ENCODE data around the gene PCDH17. TPM values are rescaled to one million over a fixed set of nuclear protein-coding genes. Genes with fewer than 3 reads are reported as not detected.

PCDH17 gene
- total RNA-seq, 4 donors from 2014 or later: 2.3 to 26.0 (median 3.7) TPM

DNA sequence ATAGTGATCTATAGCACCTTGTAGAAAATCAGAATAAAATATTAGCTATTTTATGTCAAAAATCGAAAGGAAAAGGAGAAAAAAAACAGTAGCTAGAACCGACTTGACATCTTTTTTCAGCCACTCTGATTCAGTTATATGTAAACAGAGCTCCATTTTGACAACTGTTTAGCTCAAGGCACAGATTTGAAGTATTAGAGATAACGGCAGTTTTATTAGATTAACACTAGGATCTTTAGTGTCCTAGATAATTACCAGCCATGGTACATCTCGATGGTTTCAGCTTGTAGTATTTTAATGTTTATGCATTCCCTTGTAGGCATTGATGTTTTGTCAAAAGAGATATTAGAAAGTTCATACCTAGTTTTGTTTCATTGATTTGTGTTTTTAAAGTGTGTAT is 67.3 kb downstream of the PCDH17 start:
- intact Hi-C loops (cut with DNase I): no loop called here
- 81 to 82% methylated on average over 4 of the region's 4 CpGs for WGBS, 2 donors
- no peak for DNase-seq

DNA sequence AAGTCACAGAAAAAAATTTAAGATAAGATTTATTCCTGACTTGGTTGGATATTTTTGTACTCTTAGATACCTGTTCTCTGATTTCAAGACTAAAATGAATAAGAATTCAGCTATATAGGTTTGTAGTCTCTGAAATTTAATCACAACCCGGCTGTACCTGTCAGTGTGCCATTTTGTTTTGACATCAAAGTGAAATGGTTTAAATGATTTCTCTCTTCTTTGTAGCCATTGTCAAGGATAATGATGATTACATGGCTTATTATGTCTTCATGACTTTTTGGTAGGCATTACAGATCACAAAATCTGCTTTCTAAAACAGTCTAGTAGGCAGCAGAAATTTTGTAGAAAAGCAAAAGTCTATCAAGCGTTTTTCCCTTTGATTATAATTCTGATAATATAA is 72.5 kb downstream of the PCDH17 start:
- Histone ChIP-seq H3K27ac (no peak overlapping the region), H3K4me1 (no peaks in the 10 kb centered on the region), H3K36me3 (no peaks in the 10 kb centered on the region), H3K9me3 (no peaks in the 10 kb centered on the region), H3K27me3 (no peaks in the 10 kb centered on the region), H3K4me3 (replicated peaks in 1 of 3) (no peak overlapping the region)
- intact Hi-C loops (cut with DNase I): no loop called here
- TF ChIP-seq, protein P1, sequence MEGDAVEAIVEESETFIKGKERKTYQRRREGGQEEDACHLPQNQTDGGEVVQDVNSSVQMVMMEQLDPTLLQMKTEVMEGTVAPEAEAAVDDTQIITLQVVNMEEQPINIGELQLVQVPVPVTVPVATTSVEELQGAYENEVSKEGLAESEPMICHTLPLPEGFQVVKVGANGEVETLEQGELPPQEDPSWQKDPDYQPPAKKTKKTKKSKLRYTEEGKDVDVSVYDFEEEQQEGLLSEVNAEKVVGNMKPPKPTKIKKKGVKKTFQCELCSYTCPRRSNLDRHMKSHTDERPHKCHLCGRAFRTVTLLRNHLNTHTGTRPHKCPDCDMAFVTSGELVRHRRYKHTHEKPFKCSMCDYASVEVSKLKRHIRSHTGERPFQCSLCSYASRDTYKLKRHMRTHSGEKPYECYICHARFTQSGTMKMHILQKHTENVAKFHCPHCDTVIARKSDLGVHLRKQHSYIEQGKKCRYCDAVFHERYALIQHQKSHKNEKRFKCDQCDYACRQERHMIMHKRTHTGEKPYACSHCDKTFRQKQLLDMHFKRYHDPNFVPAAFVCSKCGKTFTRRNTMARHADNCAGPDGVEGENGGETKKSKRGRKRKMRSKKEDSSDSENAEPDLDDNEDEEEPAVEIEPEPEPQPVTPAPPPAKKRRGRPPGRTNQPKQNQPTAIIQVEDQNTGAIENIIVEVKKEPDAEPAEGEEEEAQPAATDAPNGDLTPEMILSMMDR (IDR thresholded peaks at IDR 0.05): no peak
- no peak for TF ChIP-seq POLR2A (IDR thresholded peaks at IDR 0.05)
- 94 to 97% methylated on average over 2 of the region's 2 CpGs for WGBS, 2 donors
- DNase-seq: no peak

More for the DNA sequence above, 67.3 kb downstream of the PCDH17 start:
- no peaks in the 10 kb centered on the region for H3K4me1 ChIP-seq
- H3K27ac ChIP-seq: no peak overlapping the region
- no peak for TF ChIP-seq POLR2A (IDR thresholded peaks at IDR 0.05)
- TF ChIP-seq, protein P1 (IDR thresholded peaks at IDR 0.05): no peak
- H3K36me3 ChIP-seq: no peaks in the 10 kb centered on the region
- no peaks in the 10 kb centered on the region for H3K27me3 ChIP-seq
- H3K4me3 ChIP-seq (replicated peaks in 1 of 3): no peak overlapping the region
- H3K9me3 ChIP-seq: no peaks in the 10 kb centered on the region

DNA sequence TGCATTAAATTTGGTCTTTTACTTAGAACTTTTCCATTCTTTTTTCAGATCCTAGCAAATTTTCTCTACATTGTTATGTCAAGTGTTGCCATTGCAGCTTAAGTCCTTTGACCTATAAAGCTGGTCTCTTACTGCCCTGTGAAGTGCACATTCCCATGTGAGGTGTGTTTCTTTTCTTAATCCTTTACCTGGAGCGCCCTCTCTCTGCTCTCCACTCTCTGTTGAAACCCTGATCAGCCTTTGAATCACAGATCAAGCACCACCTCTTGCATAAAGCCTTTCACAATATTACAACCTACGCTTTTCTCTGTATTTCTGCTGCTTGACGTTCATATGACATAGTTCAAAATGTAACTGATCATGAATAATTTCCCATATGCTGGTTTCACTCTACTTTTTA is 84.8 kb downstream of the PCDH17 start:
- no peaks in the 10 kb centered on the region for H3K4me1 ChIP-seq
- H3K27me3 ChIP-seq: no peaks in the 10 kb centered on the region
- 34 to 51% methylated on average over 3 of the region's 3 CpGs for WGBS, 2 donors
- no peak overlapping the region for H3K4me3 ChIP-seq (replicated peaks in 1 of 3)
- TF ChIP-seq, protein P1 (IDR thresholded peaks at IDR 0.05): no peak
- no peak for TF ChIP-seq POLR2A (IDR thresholded peaks at IDR 0.05)
- no peak overlapping the region for H3K27ac ChIP-seq
- intact Hi-C loops (cut with DNase I): no loop called here
- H3K9me3 ChIP-seq: no peaks in the 10 kb centered on the region
- DNase-seq: no peak
- no peaks in the 10 kb centered on the region for H3K36me3 ChIP-seq

DNA sequence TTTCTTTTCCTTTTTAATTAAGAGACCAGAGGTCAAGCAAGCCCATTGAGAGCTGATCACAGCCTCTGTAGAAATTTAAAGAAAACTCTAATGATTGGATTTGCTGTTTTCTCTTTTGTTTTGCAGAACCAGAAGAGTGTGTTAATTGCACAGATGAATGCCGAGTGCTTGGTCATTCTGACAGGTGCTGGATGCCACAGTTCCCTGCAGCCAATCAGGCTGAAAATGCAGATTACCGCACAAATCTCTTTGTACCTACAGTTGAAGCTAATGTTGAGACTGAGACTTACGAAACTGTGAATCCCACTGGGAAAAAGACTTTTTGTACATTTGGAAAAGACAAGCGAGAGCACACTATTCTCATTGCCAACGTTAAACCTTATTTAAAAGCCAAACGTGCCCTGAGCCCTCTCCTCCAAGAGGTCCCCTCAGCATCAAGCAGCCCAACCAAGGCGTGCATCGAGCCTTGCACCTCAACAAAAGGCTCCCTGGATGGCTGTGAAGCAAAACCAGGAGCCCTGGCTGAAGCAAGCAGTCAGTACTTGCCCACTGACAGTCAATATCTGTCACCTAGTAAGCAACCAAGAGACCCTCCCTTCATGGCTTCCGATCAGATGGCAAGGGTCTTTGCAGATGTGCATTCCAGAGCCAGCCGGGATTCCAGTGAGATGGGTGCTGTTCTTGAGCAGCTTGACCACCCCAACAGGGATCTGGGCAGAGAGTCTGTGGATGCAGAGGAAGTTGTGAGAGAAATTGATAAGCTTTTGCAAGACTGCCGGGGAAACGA is 93.1 kb downstream of the PCDH17 start:
- H3K27ac ChIP-seq: no peak overlapping the region
- no peaks in the 10 kb centered on the region for H3K9me3 ChIP-seq
- DNase-seq: no peak
- intact Hi-C loops (cut with DNase I): no loop called here
- no peaks in the 10 kb centered on the region for H3K27me3 ChIP-seq
- no peak overlapping the region for H3K4me3 ChIP-seq (replicated peaks in 1 of 3)
- no peaks in the 10 kb centered on the region for H3K4me1 ChIP-seq
- H3K36me3 ChIP-seq: no peaks in the 10 kb centered on the region
- WGBS, 2 donors: 64 to 69% methylated on average over 12 of the region's 12 CpGs
- TF ChIP-seq, protein P1 (IDR thresholded peaks at IDR 0.05): no peak
- no peak for TF ChIP-seq POLR2A (IDR thresholded peaks at IDR 0.05)

DNA sequence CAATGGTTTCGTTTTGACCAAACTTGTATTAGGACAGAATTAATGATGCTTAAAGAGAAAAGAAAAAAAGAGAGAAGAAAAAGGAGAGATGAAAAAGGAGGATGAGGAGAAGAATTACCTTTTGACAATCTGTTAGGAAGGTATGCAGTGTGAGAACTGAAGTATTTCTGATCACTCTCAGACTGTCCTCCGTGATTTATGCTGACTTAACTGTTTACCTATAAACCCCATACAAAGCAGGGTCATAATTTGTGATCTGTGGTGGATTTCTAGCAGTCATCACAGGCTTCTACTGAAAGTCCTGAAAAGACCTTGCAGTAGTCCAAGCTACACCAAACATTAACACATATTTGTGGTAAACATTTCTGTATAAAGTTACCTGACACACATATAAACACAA is 93.9 kb downstream of the PCDH17 start:
- no peaks in the 10 kb centered on the region for H3K36me3 ChIP-seq
- intact Hi-C loops (cut with DNase I): no loop called here
- no peak overlapping the region for H3K27ac ChIP-seq
- H3K27me3 ChIP-seq: no peaks in the 10 kb centered on the region
- H3K9me3 ChIP-seq: no peaks in the 10 kb centered on the region
- no peak for TF ChIP-seq POLR2A (IDR thresholded peaks at IDR 0.05)
- TF ChIP-seq, protein P1 (IDR thresholded peaks at IDR 0.05): no peak
- DNase-seq: no peak
- WGBS, 2 donors: 52 to 57% methylated on average over 2 of the region's 2 CpGs
- H3K4me1 ChIP-seq: no peaks in the 10 kb centered on the region
- no peak overlapping the region for H3K4me3 ChIP-seq (replicated peaks in 1 of 3)
